Measurements from ENCODE around the gene ATXN7L2.

ATXN7L2 gene

GRCh38 chr1:109538827-109539555 lies 55.3 kb downstream of the ATXN7L2 start:
- no peak overlapping the region for H2AFZ ChIP-seq (ENCODE audit: low read depth, low read length)
- peaks cover 23% of the 10 kb centered on the region for H3K27me3 ChIP-seq (ENCODE audit: insufficient read depth, low read length)
- no peak overlapping the region for H3K4me3 ChIP-seq (ENCODE audit: low read length)
- H3K36me3 ChIP-seq (ENCODE audit: insufficient read depth, low read length): no peaks in the 10 kb centered on the region
- H3K4me1 ChIP-seq (ENCODE audit: insufficient read depth, low read length): peaks cover 8% of the 10 kb centered on the region
- no peaks in the 10 kb centered on the region for H3K9me3 ChIP-seq (ENCODE audit: low read length)

- Histone ChIP-seq H3K4me1 (ENCODE audit: insufficient read depth, low read length) (peaks cover 8% of the 10 kb centered on the region), H3K4me3 (ENCODE audit: low read length) (no peak within 1 kb of the TSS), H3K9me3 (ENCODE audit: low read length) (no peaks in the 10 kb centered on the region), H2AFZ (ENCODE audit: low read depth, low read length) (no peak within 1 kb of the TSS), H3K36me3 (ENCODE audit: insufficient read depth, low read length) (no peaks in the 10 kb centered on the region), H3K27me3 (ENCODE audit: insufficient read depth, low read length) (peaks cover 23% of the 10 kb centered on the region)
Observed at GRCh38 chr1:109539676-109540075, 56.0 kb downstream of the ATXN7L2 start, which contains the start of gene GPR61. GPR61 (plus strand) TSS chr1:109539872; CDS start chr1:109543023, 3,151 bp downstream.

GRCh38 chr1:109541102-109541501 lies 57.4 kb downstream of the ATXN7L2 start:
- Histone ChIP-seq H3K36me3 (ENCODE audit: insufficient read depth, low read length) (no peaks in the 10 kb centered on the region), H3K4me1 (ENCODE audit: insufficient read depth, low read length) (peaks cover 6% of the 10 kb centered on the region), H3K4me3 (ENCODE audit: low read length) (no peak overlapping the region), H3K27me3 (ENCODE audit: insufficient read depth, low read length) (peaks cover 23% of the 10 kb centered on the region), H2AFZ (ENCODE audit: low read depth, low read length) (no peak overlapping the region), H3K9me3 (ENCODE audit: low read length) (no peaks in the 10 kb centered on the region)

Data from neuron (in vitro differentiated cells).